H7 (cell line): ENCODE results near the gene NOXRED1. TPM values are rescaled to one million over a fixed set of nuclear protein-coding genes. Genes with fewer than 3 reads are reported as not detected.

Source experiments
- total RNA-seq: library from RNA; depleted of rRNA; stranded (reverse); fragments of >200 nt; shearing (Covaris generic); gene quantifications from 2 replicates; pipeline ENCODE4 v1.2.3, GENCODE V29; 2014; rRNA removed

Gene NOXRED1
- total RNA-seq, 1 experiment from 2014 or later: 0.07 TPM

Other genes starting within 250 kb of the NOXRED1 start
- 2.1 and 2.2 TPM in 2 replicates for gene TMEM63C, start 241.7 kb downstream of the NOXRED1 start, total RNA-seq
- gene NGB, start 152.3 kb downstream of the NOXRED1 start, total RNA-seq: 0.07 TPM in 1 of 2 replicates, not detected in the other
- 17.7 and 18.5 TPM in 2 replicates for gene POMT2, start 102.6 kb downstream of the NOXRED1 start, total RNA-seq
- gene GSTZ1, start 102.5 kb downstream of the NOXRED1 start, total RNA-seq: 29.3 and 38.0 TPM in 2 replicates
- gene TMED8, start 46.4 kb downstream of the NOXRED1 start, total RNA-seq: 11.1 and 12.6 TPM in 2 replicates
- 0.48 TPM in 1 of 2 replicates, not detected in the other for gene SAMD15, start 46.1 kb downstream of the NOXRED1 start, total RNA-seq
- 25.4 and 30.5 TPM in 2 replicates for gene VIPAS39, start 34.1 kb upstream of the NOXRED1 start, total RNA-seq
- 140 and 149 TPM in 2 replicates for gene AHSA1, start 34.6 kb upstream of the NOXRED1 start, total RNA-seq
- gene ISM2, start 75.3 kb upstream of the NOXRED1 start, total RNA-seq: 1.1 and 2.1 TPM in 2 replicates
- 20.5 and 22.7 TPM in 2 replicates for gene SPTLC2, start 193.1 kb upstream of the NOXRED1 start, total RNA-seq